Stimulated activated CD8-positive, alpha-beta memory T cell treated with anti-CD3 and anti-CD28 coated beads, Interleukin-4, amount 100 ng/mL, for 48 hours (primary cell): ENCODE data around the gene RTN4.
"Not testable (repeated sequence)": the region's sequence is repeated elsewhere in the genome, so short reads cannot be mapped to it uniquely, and the experiment has no call there.

Source experiments
- DNase-seq: peaks from one replicate; pipeline ENCODE4 v3.0.0-alpha.2; 2020

Gene RTN4, protein sequence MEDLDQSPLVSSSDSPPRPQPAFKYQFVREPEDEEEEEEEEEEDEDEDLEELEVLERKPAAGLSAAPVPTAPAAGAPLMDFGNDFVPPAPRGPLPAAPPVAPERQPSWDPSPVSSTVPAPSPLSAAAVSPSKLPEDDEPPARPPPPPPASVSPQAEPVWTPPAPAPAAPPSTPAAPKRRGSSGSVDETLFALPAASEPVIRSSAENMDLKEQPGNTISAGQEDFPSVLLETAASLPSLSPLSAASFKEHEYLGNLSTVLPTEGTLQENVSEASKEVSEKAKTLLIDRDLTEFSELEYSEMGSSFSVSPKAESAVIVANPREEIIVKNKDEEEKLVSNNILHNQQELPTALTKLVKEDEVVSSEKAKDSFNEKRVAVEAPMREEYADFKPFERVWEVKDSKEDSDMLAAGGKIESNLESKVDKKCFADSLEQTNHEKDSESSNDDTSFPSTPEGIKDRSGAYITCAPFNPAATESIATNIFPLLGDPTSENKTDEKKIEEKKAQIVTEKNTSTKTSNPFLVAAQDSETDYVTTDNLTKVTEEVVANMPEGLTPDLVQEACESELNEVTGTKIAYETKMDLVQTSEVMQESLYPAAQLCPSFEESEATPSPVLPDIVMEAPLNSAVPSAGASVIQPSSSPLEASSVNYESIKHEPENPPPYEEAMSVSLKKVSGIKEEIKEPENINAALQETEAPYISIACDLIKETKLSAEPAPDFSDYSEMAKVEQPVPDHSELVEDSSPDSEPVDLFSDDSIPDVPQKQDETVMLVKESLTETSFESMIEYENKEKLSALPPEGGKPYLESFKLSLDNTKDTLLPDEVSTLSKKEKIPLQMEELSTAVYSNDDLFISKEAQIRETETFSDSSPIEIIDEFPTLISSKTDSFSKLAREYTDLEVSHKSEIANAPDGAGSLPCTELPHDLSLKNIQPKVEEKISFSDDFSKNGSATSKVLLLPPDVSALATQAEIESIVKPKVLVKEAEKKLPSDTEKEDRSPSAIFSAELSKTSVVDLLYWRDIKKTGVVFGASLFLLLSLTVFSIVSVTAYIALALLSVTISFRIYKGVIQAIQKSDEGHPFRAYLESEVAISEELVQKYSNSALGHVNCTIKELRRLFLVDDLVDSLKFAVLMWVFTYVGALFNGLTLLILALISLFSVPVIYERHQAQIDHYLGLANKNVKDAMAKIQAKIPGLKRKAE

DNA sequence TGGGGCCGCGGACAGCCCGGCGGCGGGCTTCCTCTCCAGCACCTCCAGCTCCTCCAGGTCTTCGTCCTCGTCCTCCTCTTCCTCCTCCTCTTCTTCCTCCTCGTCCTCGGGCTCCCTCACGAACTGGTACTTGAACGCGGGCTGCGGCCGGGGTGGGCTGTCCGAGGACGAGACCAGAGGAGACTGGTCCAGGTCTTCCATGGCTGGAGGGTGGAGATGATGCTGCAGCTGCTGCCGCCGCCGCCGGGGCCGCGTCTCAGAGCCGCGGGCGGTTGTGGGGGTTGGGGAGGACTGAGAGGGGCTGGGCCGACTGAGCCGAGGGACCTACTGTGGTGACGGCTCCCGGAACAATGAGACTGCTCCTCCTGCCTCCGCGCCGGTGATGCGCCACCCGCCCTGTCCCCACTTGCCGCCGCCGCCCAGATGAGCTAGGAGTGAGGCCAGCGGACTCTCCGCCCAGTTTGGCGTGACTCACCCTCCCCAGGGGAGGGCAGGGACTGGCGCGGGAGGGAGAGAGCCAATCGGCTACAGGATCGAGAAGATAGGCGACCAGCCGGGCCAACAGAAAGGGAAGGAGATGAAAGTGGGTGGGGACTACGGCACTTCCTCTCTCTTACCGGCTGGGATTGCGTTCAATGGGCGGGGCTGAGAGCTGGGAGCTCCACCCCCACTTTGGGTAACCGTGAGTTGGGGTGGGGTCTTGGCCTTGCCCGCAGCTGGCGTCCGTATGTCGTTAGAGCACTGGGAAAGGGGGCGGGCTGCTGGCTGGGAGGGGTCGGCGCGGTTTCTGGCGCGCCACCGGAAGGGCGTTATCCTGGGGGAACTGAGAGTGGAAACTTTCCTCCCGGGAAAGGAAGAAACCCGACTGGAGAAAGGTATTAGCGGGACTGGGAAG is at the start of gene RTN4:
RTN4 (minus strand) TSS at position 352 of the 895 bp plus-strand sequence; CDS start at position 201, 151 bp downstream.
- DNase-seq: peak; percentile 98

DNA sequence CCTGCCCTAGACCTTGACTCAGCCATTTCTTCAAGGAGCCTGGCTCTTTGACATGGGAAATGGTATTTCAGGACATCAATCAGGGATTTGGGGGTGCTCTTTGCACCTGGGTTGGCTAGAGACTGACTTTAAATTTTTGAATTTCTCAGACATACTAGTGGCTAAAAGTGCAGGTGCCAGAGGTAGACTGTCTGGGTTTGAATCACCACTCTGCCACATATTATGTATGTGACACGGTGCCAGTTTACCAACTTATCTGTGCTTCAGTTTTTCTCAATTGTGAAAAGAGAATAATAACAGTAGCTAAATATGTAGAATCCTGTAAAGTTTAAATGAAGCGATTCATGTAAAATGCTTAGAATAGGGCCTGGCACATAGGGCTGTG is 49.2 kb upstream of the RTN4 start:
- no peak for DNase-seq

DNA sequence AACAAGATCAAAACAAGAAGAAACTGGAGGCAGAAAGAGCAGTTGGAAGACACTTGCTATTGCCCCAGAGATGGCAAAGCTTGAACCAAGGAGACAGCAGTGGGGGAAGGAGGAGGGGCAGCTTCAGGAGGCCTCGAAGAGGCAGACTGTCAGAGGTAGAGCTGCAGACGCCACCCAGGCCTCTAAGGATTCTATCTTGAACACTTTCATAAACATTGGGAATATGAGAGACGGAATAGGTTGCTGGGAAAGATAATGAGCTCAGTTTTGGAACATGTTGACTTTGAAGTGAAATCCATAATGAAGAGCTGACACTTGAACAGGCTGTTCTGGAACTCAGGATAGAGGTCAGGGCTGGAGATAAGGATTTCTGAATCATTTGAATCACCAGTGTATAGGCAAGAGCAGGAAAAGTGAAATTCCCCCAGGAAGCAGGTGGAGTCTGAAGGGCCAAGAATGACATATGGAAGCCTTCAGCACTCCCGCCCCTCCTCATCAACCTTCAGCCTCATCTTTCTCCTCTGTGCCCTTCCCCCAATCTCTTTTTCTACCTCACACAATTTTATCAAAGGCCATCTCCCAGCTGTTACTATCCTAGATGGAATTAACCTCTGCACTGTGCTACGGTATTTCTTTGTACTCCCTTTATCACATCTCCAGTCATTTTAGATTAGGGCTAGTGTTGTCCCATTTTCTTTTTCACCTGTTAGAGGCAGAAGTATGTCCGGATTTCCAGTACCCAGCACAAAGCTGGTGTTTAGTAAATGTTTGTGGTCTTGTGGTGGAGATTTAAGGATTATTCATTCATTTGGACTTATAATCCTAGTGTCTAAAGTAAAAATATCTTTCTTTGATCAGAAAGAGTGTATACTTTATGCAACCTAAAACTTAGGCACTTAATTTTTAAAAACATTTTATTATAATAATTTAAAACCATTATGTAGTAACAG is 47.5 kb upstream of the RTN4 start:
- no peak for DNase-seq

DNA sequence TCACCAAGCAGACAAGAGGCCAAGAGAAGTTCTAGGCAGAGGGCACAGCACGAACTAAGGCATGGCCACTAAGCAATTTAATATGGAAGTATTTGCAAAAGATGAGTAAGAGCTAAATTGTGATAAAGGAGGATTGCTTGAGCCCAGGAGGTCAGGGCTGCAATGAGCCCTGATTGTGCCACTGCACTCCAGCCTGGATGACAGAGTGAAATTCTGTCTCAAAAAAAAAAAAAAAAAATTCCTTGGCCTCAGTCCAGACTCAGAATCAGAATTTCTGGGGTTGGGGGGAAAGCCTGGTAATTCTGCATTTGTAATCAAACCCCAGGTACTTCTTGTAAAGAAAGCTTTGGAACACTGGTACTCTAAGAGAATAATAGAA is 46.8 kb upstream of the RTN4 start:
- DNase-seq: no peak

DNA sequence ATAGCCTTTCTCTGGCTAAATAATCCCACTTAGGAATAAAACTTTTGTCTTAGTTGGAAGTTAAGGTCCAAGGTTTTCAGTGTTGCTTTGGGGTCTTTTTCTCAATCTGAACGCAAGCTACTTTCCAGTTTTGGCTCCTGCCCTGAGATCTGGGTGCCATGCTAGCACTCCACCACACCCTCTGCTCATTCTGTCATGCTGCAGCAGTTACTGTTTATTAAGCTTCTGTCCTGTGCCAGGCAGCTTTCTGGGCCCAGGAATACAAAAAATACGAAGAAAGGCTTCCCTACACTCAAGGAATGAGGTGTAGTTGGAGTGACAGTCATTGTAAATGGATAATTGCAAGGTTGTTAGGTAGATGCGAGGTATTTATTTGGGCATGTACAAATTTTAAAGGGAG is 46.3 kb upstream of the RTN4 start:
- DNase-seq: no peak

DNA sequence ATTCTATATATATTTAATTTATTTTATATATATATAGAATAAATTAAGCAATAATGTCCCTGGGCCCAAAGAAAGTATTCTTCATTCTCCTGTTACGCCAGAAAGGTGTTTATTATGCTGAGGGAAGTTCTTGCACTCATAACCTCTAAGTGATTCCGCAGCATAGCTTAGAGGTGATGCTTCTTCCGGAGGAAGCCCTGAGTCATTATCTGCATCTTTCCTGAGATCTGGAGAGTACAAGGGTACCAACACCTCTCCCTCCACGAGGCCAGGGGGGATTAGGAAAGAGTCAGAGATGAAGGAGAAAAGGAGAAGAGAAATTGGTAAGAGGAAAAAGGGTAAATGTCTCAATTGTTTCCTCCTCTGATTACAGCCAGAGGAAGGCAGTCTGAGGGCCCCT is 43.1 kb upstream of the RTN4 start:
- DNase-seq: no peak

DNA sequence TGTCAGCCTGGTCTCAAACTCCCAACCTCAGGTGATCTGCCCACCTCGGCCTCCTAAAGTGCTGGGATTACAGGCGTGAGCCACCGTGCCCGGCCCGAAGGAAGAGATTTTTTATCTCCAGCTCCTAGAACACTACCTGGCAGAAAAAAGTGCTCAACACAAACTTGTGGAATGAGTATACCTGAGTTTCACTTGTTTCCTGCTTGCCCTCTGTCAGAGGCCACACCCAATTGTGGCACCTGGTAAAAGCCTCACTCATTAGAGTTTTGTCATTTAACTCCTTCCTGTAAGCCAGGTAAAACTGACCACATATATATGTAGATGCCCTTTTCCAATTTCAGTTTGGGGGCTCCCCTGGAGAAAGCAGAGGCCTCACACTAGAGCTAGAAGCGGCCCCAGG is 42.2 kb upstream of the RTN4 start:
- no peak for DNase-seq

DNA sequence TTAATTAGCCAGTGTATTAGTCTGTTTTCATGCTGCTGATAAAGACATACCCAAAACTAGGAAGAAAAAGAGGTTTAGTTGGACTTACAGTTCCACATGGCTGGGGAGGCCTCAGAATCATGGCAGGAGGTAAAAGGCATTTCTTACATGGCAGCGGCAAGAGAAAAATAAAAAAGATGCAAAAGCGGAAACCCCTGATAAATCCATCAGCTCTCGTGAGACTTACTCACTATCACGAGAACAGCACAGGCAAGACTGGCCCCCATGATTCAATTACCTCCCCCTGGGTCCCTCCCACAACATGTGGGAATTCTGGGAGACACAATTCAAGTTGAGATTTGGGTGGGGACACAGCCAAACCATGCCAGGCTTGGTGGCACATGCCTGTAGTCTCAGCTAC is 41.4 kb upstream of the RTN4 start:
- DNase-seq: not testable (repeated sequence)

DNA sequence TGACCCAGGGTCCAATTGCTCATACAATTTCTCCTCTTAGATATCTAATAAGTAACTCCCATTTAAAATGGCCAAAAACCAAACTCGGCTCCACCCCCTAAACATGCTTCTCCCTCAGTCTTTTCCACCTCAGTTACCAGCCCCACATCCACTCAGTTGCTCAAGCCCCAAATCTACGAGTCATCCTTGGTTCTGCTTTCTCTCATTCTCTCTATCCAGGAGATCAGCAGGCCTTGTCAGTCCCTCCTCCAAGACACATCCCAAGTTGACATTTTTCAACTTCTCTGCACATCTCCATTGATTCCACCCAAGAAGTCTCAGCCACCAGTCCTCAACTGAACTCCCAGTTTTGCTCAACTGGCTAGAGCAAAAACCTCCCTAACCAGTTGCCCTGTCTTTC is 40.5 kb upstream of the RTN4 start:
- DNase-seq: no peak

DNA sequence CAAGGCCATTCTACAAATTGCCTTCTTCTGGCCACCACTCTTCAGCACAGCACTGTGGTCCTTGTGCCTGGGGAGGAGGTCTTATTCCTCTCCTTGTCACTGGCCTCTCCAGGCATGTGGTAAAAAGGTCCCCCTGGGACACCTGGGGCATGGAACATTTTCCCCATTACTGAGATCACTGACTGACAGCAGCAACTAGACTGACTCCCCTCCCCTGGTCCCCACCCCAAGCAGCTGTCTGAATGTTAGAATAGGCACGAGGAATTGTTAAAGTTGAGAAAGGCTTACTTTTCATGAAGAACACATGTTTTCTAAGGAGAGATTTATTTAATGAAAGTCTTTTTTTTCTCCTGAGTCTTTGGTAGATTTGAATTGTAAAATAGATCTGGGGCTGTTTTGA is 39.5 kb upstream of the RTN4 start:
- DNase-seq: no peak

DNA sequence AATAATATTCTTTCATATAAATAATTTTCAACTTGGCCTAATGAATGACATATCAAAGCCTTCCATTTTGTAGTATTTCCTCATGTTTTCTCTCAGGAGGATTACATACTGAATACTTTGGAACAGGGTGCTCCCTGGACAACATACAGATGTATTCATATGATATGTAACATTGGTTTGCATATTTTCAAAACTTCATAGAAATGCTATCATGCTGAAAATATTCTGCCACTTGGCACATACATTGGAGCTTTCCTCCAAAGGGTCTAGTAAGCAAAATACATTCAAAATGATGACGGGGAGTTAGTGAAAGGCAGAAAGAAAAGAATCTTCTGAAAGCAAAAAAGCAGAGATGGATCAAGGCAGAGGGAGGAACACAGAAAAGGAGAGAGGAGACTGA is 38.1 kb upstream of the RTN4 start:
- no peak for DNase-seq

DNA sequence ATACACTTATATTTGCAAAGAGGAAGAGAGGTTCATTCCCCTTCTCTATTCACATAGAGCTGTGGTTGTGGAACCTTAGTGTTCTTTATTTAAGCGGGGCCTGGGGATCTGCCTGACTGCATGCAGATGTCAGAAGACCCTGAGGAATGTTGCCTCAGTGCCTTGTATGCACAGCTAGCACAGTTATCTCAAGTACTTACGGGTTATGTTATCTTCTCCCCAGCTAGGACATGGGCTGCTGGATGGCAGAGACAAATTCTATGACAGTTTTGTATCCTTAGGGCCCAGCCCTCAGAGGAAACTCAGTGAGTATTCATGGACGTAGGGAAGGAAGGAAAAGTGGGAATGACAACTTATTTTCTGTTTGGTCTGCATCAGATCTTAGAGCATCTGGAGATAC is 37.7 kb upstream of the RTN4 start:
- DNase-seq: no peak

DNA sequence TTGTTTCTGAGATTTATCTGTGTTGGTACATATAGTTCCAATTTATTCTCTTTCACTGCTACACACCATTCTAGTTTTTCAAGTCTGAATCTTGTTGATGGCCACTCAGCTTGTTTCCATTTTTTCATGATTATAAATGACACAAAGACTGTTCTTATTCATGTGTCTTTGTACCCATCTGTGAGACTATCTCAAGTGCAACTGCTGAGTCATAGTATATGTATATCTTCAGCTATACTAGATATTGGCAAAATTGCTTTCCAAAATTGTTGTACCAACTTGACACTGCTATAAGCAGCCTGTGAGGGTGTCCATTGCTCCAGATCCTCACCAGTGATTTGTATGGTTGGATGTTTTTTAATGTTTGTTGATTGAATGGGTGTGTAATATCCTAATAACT is 37.2 kb upstream of the RTN4 start:
- DNase-seq: no peak

DNA sequence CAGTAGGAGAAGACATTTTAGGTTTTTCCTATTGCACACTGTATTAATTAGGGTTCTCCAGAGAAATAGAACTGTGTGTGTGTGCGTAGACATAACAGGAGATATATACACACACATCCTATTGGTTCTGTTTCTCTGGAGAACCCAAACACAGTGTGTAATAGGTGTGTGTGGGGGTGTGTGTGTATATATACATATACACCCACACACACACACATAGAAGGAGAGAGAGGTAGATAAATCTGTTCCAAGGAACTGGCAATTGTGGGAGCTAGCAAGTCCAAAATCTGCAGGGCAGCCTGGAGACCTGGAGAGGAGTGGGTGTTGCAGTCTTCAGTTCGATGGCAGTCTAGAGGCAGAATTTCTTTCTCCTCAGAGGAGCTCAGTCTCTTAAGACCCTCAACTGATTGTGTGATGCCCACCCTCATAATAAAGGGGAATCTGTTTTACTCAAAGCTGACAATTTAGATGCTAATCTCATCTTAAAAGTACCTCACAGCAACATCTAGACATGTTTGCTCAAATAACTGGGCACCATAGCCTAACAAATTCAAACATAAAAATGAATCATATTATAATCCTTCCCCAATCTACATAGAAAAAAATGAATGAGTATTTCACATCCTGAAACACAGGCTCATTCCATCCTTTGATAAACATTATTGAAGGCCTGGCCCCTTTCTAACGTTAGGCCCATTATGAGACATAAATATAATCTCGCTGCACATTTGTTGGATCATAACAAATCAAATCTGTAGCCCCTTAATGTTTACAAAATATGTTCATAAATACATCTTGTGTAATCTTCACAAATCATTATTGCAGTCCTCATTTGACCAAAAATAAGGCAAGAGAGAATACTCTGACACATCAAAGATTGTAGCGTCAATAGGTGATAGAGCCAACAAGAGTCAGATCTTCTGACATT is 35.1 kb upstream of the RTN4 start:
- DNase-seq: no peak

DNA sequence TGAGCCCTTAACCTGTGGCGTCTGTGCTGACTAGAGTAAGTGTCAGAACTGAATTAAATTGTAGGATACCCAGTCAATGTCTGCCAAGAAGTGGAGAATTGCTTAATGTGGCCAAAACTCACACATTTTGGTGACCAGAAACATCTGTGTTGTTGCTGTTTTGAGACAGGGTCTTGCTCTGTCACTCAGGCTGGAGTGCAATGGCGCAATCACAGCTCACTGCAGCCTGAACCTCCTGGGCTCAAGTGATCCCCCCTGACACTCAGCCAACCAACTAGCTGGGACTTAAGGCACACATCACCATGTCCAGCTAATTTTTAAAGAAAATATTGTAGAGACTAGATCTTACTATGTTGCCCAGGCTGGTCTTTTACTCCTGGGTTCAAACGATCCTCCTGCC is 34.4 kb upstream of the RTN4 start:
- no peak for DNase-seq

DNA sequence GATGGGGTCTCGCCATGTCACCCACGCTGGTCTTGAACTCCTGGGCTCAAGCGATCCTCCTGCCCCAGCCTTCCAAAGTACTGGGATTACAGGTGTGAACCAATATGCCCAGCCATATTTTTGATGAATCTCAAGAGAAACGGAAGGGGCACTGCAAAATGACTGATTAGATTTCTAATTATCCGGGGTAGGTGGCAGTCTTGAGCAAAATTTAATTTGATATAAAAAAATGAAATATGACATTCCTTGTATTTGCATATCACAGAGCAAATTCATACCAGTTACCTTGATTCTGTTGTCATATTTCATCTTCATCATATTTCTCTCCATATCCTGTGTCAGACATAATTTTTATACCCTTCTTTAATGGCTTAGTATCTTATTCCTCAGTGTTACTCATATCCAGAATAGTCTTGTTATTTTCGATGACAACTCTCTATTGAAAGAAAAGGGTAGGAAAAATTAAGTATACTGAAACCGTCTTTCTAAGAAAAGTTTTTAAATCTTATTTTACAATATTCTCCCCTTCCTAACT is 30.0 kb upstream of the RTN4 start:
- DNase-seq: no peak

DNA sequence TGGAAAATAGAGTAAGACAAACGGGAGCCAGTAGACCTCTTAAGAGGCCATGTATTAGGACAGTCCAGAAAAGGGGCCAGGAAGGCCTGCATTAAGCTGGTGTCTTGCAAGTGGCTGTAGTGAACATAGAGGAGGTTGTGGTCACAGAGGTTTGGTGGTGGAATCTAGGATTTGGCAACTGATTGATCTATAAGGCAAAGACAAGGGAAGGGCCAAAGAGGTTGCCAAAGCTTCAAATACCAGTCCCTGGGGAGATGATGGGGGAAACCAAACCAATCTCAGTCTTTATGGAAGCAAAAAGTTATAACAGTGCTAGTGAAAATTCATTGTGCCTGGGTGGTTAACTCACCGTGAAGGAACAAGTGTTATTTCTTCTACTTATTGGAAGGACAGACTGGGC is 28.7 kb upstream of the RTN4 start:
- DNase-seq: no peak

DNA sequence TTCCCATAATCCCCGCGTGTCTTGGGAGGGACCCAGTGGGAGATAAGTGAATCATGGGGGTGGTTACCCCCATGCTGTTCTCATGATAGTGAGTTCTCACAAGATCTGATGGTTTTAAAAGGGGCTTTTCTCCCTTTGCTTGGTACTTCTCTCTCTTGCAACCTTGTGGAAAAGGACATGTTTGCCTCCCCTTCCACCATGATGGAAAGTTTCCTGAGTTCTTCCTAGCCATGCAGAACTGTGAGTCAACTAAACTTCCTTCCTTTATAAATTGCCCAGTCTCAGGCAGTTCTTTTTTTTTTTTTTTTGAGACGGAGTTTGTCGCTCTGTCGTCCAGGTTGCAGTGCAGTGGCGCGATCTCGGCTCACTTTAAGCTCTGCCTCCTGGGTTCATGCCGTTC is 26.5 kb upstream of the RTN4 start:
- no peak for DNase-seq

DNA sequence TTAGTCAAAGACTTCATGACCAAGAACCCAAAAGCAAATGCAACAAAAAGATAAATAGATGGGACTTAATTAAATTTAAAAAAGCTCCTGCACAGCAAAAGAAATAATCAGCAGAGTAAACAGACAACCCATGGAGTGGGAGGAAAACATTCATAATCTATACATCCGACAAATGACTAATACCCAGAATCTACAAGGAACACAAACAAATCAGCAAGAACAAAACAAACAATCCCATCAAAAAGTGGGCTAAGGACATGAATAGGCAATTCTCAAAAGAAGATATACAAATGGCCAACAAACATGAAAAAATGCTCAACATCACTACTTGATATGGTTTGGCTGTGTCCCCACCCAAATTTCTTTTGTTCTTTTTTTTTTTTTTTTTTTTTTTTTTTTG is 25.8 kb upstream of the RTN4 start:
- not testable (repeated sequence) for DNase-seq
